ENCODE results near the gene NCOA4.
"Not testable (repeated sequence)": the region's sequence is repeated elsewhere in the genome, so short reads cannot be mapped to it uniquely, and the experiment has no call there.

Gene NCOA4

GRCh38 chr10:46019177-46019528 lies 11.3 kb downstream of the NCOA4 start:
- DNase-seq, result no peak

DNA sequence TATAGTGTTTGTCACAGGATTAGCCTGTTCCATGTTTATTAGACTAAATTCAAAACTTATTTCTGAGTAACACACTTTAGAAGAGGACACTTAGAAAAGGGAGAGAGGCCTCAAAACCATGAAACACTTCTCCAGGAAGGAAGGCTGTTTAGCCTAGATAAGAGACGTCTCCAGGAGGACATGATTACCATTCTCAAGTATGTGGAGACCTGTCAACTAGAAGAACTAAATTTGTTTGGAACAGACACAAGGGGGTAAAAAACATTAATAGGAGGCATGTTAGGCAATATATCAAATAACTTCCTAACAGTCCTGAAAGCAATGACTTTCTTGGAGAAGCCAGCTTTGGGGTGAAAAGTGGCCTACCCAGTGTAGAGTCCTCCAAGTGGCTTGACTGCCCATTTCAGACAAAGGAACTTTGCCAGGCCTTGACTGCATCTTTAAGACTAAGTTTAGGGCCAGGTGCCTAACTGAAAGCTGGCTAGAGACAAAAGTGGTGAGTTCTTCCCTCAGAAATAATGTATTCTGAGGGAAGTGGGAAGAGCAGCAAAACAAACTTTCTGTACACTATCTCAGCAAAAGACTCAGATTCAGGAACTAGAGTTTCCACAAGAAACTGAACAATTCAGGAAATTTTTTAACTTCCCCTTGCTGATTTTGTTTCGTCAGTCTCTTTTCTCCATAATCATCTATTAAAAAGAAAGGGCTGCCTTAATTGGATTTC lies 11.8 kb downstream of the NCOA4 start:
- no peak for DNase-seq

DNA sequence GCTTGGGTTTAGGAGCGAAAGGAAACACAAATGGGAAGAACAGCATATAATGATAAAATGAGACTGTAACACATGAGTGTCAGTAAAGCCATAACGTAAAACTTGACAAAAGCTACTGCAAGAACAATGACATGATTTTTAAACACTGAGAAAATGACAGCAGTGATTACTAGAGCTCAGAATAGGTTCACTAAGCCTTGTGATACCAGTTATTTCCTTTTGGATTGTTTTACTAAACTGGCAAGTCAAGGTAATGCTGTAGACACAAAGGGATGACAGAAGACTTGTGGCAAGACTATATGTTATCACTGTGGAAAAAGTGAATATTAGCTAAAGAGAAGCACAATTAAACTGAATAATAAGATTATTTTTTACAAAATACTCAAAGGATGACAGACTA lies 12.7 kb downstream of the NCOA4 start:
- DNase-seq, result no peak

DNA sequence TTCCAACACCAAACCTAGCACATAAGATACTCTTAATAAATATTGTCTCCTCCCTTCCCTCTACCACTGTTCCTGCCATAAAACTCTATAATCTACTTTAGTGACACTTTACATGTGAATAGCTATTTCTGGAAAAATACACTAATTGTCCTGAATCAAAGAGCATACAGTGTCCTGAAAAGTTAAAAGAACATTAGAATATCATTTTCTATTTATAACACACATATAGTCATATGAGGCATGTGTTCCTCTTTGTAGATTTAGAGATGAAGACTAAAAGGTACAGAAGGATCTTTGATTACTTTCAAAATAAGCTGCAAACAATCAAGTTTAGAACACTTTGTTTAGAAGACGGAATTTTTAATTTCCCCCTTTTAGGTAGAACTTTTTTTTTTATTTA lies 13.6 kb downstream of the NCOA4 start:
- DNase-seq, result no peak

DNA sequence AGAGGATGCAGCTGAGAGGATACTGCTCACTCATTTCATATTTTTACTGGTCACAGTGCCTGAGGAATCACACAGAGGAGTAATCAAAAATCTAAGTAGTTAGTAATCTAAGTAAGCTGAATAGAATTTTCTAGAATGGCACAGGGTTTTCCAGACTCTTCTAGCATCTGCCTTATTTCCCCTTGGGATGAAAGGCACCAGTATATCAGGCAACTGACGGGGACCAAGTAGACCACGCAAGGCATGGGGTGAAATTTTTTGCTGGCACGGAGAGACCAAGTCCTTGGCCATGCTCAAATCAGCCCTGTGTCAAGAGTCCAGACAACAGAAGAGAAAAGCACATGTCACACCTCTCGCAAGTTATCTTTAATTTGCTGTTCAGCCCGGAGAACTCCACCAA lies 14.2 kb downstream of the NCOA4 start:
- DNase-seq, result no peak

- no peak for DNase-seq
These were observed 15.6 kb downstream of the NCOA4 start for GRCh38 chr10:46014683-46015405.

- no peak for DNase-seq
These were observed 16.2 kb downstream of the NCOA4 start for GRCh38 chr10:46014206-46014605.

- no peak for DNase-seq
These were observed 17.7 kb downstream of the NCOA4 start for GRCh38 chr10:46012746-46013145.

DNA sequence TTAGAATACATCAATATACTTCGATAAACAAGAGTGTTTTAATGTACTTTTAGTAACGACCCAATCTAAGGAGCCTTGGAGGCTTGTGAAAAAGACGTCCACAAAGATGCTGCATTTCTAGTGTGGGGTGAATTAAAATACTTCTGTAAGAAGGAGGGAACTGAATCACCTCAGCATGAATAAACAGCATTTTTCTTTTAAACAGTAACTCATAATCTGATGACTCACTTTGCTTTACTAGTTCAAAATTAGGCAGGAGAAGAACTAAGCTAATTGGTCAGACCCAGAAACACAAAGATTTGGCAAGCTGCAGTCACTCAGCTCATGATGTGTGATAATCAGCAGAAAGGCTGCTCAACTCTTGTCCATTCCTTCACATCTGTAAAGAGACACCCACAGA lies 24.2 kb downstream of the NCOA4 start:
- peak; percentile 74 for DNase-seq

DNA sequence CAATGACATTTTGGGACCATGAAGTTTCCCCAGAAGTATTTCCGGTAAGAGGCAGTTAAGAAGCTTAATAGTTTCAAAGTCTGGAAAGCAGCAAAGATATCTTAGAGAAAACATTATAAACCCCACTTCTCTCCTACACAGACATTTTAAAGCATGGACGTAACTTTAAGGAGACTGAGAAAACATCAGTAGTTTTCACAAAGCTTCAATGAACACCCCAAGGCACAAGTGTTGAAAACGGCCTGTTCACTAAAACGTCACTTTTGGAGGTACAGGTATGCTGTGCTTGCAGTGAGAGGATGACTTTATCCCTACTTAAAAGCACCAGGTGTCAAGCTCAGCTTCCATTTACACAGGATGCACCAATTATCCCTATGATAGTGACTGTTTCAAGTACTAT lies 25.0 kb downstream of the NCOA4 start:
- no peak for DNase-seq

DNA sequence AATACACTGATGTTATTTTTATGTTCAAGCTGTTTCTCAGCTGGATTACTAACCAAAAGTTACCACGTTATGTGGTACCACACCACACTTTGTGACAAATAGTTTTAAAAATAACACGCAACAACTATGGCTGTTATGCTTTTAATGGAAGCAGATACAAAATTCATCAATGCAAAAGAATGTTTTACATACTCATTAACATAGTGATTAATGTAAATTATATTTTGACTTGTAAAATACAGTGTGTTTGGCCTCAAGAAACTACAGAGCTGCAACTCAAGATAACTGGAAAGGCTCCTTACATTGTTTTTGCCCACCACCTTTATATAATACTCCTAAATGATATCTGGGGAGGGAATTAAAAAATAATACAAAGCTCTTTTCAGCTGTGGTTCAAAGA lies 25.5 kb downstream of the NCOA4 start:
- DNase-seq, result no peak

DNA sequence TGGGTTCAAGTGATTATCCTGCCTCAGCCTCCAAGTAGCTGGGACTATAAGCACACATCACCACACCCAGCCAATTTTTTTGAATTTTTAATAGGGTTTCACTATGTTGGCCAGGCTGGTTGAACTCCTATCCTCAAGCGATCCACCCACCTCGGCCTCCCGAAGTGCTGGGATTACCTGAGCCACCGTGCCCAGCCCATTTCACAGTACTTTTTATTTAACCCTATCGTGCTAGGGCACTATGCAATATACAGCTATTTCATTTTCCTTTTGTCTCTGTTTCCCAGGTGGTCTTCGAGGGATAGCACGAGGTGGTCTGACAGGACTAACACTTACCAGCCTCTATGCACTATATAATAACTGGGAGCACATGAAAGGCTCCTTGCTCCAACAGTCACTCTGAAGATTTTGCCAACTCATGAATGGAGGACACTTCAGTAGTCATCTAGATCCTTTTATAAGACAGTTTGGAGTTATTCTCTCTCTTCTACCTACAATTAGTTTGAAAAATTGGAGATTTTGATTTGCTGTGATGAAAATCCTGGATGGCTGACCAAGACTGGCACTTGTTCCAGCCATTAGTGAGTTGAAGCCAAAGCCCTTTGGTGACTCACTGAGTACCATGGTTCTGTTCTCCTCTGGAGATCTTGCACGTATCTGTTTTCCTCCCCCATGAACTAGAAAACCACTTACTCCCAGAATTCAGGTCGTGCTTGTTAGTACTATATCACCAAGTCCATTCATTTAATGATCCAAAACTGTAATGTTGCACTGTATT lies 27.3 kb downstream of the NCOA4 start:
- DNase-seq, result no peak

GRCh38 chr10:46002189-46002687 lies 28.2 kb downstream of the NCOA4 start:
- DNase-seq, result not testable (repeated sequence)

GRCh38 chr10:46001187-46001756 lies 29.2 kb downstream of the NCOA4 start:
- no peak for DNase-seq

GRCh38 chr10:46000538-46000937 lies 29.9 kb downstream of the NCOA4 start:
- no peak for DNase-seq

GRCh38 chr10:45999955-46000354 lies 30.5 kb downstream of the NCOA4 start:
- DNase-seq, result not testable (repeated sequence)

DNA sequence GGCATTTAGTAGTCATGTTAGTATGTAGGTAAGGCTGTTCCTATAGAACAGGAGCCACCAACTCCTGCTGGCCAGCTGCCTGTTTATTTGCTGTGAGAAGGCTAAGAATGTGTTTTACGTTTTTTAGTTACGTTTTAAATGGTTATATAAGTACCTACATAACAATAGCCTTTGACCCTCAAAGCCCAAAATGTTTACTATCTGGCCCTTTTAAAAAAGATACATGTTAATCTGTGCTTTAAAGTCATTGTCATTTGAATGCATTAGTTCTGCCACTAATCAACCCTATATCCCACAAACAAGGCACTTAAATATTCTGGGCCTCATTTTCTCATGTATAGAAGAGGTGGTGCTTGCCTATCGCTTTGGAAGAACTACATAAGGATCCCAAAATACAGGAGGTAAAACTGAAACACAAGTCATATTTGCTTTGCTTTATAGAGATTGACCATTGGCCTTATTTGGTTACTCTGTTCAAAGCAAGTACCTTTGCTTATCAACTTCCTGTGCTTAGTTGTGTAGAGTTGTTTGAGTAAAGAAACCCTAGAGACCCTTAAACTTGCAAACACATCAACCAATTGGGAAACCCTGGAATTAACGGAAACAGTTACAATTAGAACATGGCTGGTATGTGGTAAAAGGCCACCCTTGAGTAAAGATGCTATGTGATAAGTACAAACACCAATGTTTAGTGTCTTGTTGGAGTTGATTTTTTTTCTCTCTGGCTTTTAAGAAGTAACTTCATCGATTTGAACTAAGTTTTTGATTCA lies 32.2 kb downstream of the NCOA4 start:
- no peak for DNase-seq

- DNase-seq, result no peak
These were observed 32.9 kb downstream of the NCOA4 start for GRCh38 chr10:45997557-45997956.

GRCh38 chr10:45985590-45985989 lies 44.8 kb downstream of the NCOA4 start:
- not testable (repeated sequence) for DNase-seq

GRCh38 chr10:45984473-45984872 lies 46.0 kb downstream of the NCOA4 start:
- not testable (repeated sequence) for DNase-seq

GRCh38 chr10:45983538-45984186 lies 46.8 kb downstream of the NCOA4 start:
- peak; percentile 54 for DNase-seq

- not testable (repeated sequence) for DNase-seq
These were observed 49.1 kb downstream of the NCOA4 start for GRCh38 chr10:45981367-45981766.
